Hepatocyte (in vitro differentiated cells): Measurements from ENCODE around the gene SPON1.

Experiments
- CTCF ChIP-seq: fragments of 200-600 bp; sonication (generic); IDR thresholded peaks from 2 replicates; pipeline ENCODE4 v1.5.1; 2016; ENCODE audit warnings: antibody characterized with exemption, mild to moderate bottlenecking; ENCODE audit not compliant: poor library complexity
- EZH2 ChIP-seq: fragments of 200-600 bp; sonication (generic); IDR thresholded peaks from 2 replicates; pipeline ENCODE4 v1.6.1; 2016; ENCODE audit warnings: antibody characterized with exemption, mild to moderate bottlenecking, borderline replicate concordance

DNA sequence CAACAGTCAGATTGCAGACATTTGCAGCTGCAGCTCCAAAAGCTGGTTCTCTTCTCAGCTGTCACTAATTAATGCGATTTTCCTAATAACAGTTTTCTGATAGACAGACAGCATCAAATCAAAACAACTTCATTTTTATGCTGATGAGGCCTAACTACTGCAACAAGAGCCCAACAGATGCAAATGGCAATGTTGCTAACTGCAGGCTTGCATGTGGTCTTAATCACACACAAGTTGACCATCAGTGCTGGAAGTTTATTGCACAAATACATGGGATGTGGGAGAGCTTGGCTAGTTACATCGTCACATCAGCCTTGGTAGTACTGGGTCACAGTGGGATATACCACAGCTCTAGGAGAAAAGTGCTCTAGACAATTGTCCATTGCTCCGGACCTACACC is 99.2 kb downstream of the SPON1 start:
- TF ChIP-seq CTCF (no peak), EZH2 (no peak)
